ENCODE measurements around the gene BIK. TPM values are rescaled to one million over a fixed set of nuclear protein-coding genes. Genes with fewer than 3 reads are reported as not detected.
A peak's percentile ranks its signal among the peaks of the same experiment; 100 is the strongest.

Gene BIK
- total RNA-seq, 1 experiment from 2014 or later: 2.0 TPM

- CTCF ChIA-PET: no interaction called here
- no peaks in the 10 kb centered on the region for H3K36me3 ChIP-seq (ENCODE audit: insufficient read depth, low read length, poor library complexity, severe bottlenecking)
Observed at GRCh38 chr22:43148581-43148980, 38.0 kb downstream of the BIK start.

GRCh38 chr22:43150731-43151206 lies 40.2 kb downstream of the BIK start:
- CTCF ChIA-PET: no interaction called here
- POLR2A ChIA-PET (ENCODE audit: low non-redundant PET): interaction anchor here (0.6 kb wide), 1 partner anchor 299 kb away, joined by 5 read pairs; no protein-coding TSS in a partner anchor
- no TSS peak for BruUV-seq (replicated peaks)
- Histone ChIP-seq H3K4me3 (ENCODE audit: low read depth, low read length, poor library complexity, severe bottlenecking) (peak overlapping the region; percentile 69), H3K27me3 (replicated peaks; ENCODE audit: insufficient read depth, low read depth, low read length, poor library complexity) (no peaks in the 10 kb centered on the region), H3K4me1 (ENCODE audit: insufficient read depth, low read length, poor library complexity, severe bottlenecking) (no peaks in the 10 kb centered on the region), H3K36me3 (ENCODE audit: insufficient read depth, low read length, poor library complexity, severe bottlenecking) (no peaks in the 10 kb centered on the region), H3K9me3 (ENCODE audit: low read depth, low read length, poor library complexity, severe bottlenecking) (no peaks in the 10 kb centered on the region), H3K27ac (ENCODE audit: low read depth, low read length, poor library complexity, severe bottlenecking) (peak overlapping the region; percentile 70)
- TF ChIP-seq EZH2 (IDR thresholded peaks at IDR 0.05; ENCODE audit: borderline replicate concordance, low read depth, low read length, poor library complexity, severe bottlenecking): no peak
- no peak for TF ChIP-seq CTCF (conservative IDR thresholded peaks at IDR 0.05; ENCODE audit: low read depth, low read length)
- no peak for DNase-seq (ENCODE audit: low spot score)
- intact Hi-C loops (cut with micrococcal nuclease; ENCODE audit: unreplicated experiment): no loop called here

More at GRCh38 chr22:43148581-43148980, 38.0 kb downstream of the BIK start:
- Histone ChIP-seq H3K27ac (ENCODE audit: low read depth, low read length, poor library complexity, severe bottlenecking) (no peak overlapping the region), H3K4me3 (ENCODE audit: low read depth, low read length, poor library complexity, severe bottlenecking) (no peak overlapping the region), H3K9me3 (ENCODE audit: low read depth, low read length, poor library complexity, severe bottlenecking) (no peaks in the 10 kb centered on the region), H3K27me3 (replicated peaks; ENCODE audit: insufficient read depth, low read depth, low read length, poor library complexity) (no peaks in the 10 kb centered on the region), H3K4me1 (ENCODE audit: insufficient read depth, low read length, poor library complexity, severe bottlenecking) (peaks cover under 1% of the 10 kb centered on the region)
- TF ChIP-seq CTCF (conservative IDR thresholded peaks at IDR 0.05; ENCODE audit: low read depth, low read length): no peak
- TF ChIP-seq EZH2 (IDR thresholded peaks at IDR 0.05; ENCODE audit: borderline replicate concordance, low read depth, low read length, poor library complexity, severe bottlenecking): no peak
- intact Hi-C loops (cut with micrococcal nuclease; ENCODE audit: unreplicated experiment): no loop called here
- no peak for DNase-seq (ENCODE audit: low spot score)
- POLR2A ChIA-PET (ENCODE audit: low non-redundant PET): no interaction called here
- no TSS peak for BruUV-seq (replicated peaks)

DNA sequence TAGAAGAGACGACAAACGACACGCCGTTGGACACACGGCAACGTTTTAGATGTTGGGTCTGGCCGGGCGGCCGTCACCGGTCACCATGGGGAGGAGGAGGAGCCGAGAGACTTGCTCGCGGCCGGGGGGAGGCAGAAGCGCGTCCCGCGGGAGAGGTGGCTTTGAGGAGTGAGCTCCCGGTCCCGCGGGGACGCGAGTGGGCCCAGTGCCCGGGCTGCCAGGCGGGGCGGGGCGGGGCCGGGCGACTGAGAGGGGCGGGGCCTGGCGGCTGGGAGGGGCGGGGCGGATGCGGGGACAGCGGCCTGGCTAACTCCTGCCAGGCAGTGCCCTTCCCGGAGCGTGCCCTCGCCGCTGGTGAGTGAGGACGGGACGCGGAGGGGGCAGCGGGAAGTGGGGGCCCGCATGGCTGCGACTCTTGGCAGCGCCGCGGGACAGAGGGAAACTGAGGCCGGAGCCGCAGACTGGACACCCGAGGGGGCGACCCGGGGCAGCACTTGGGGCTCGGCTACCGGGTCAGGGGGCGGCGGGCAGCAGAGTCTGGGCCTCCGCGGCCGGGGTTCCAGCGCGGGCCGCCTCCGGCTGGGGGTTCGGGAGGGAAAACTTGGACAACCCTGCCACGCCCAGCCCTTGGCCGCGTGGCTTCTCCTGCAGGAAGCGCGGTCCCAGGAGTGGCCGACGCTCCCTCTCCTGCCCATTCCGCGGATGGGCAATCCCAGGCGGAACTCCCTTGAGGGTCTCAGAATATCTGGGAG lies 40.9 kb downstream of the BIK start, which contains the start of gene TSPO:
TSPO (plus strand) TSS at position 309 of the 752 bp plus-strand sequence. CDS start 7,680 bp downstream, outside the sequence.
- TF ChIP-seq EZH2 (IDR thresholded peaks at IDR 0.05; ENCODE audit: borderline replicate concordance, low read depth, low read length, poor library complexity, severe bottlenecking) (no peak), CTCF (conservative IDR thresholded peaks at IDR 0.05; ENCODE audit: low read depth, low read length) (no peak)
- H3K27ac ChIP-seq (ENCODE audit: low read depth, low read length, poor library complexity, severe bottlenecking): peak within 1 kb of the TSS; percentile 70
- no peaks in the 10 kb centered on the region for H3K36me3 ChIP-seq (ENCODE audit: insufficient read depth, low read length, poor library complexity, severe bottlenecking)
- no peaks in the 10 kb centered on the region for H3K9me3 ChIP-seq (ENCODE audit: low read depth, low read length, poor library complexity, severe bottlenecking)
- intact Hi-C loops (cut with micrococcal nuclease; ENCODE audit: unreplicated experiment): no loop called here
- POLR2A ChIA-PET (ENCODE audit: low non-redundant PET): interaction anchor here (0.6 kb wide), 1 partner anchor 299 kb away, joined by 5 read pairs; no protein-coding TSS in a partner anchor
- H3K4me3 ChIP-seq (ENCODE audit: low read depth, low read length, poor library complexity, severe bottlenecking): peak within 1 kb of the TSS; percentile 69
- CTCF ChIA-PET: no interaction called here
- DNase-seq (ENCODE audit: low spot score): peak; percentile 75
- H3K4me1 ChIP-seq (ENCODE audit: insufficient read depth, low read length, poor library complexity, severe bottlenecking): no peaks in the 10 kb centered on the region
- H3K27me3 ChIP-seq (replicated peaks; ENCODE audit: insufficient read depth, low read depth, low read length, poor library complexity): no peaks in the 10 kb centered on the region
- BruUV-seq (replicated peaks): no TSS peak
